KOPT-K1 (cell line): ENCODE data around the gene SAYSD1.
A peak's percentile ranks its signal among the peaks of the same experiment; 100 is the strongest.
"Not testable (repeated sequence)": the region's sequence is repeated elsewhere in the genome, so short reads cannot be mapped to it uniquely, and the experiment has no call there.

Experiments used
- H3K27ac ChIP-seq: fragments of 200-600 bp; sonication (generic); 2 replicates; pipeline ENCODE4 v1.5.1; 2016; ENCODE audit warnings: antibody characterized with exemption, mild to moderate bottlenecking, low read depth, low read length; ENCODE audit not compliant: poor library complexity, severe bottlenecking
- H3K36me3 ChIP-seq: fragments of 200-600 bp; sonication (generic); 2 replicates; pipeline ENCODE4 v1.5.1; 2017; ENCODE audit warnings: antibody characterized with exemption, mild to moderate bottlenecking, low read length, moderate library complexity; ENCODE audit not compliant: insufficient read depth
- H3K9me3 ChIP-seq: fragments of 200-600 bp; sonication (generic); 2 replicates; pipeline ENCODE4 v1.5.1; 2017; ENCODE audit warnings: antibody characterized with exemption, low read length, mild to moderate bottlenecking; ENCODE audit not compliant: insufficient read depth, poor library complexity, severe bottlenecking

The SAYSD1 gene

DNA sequence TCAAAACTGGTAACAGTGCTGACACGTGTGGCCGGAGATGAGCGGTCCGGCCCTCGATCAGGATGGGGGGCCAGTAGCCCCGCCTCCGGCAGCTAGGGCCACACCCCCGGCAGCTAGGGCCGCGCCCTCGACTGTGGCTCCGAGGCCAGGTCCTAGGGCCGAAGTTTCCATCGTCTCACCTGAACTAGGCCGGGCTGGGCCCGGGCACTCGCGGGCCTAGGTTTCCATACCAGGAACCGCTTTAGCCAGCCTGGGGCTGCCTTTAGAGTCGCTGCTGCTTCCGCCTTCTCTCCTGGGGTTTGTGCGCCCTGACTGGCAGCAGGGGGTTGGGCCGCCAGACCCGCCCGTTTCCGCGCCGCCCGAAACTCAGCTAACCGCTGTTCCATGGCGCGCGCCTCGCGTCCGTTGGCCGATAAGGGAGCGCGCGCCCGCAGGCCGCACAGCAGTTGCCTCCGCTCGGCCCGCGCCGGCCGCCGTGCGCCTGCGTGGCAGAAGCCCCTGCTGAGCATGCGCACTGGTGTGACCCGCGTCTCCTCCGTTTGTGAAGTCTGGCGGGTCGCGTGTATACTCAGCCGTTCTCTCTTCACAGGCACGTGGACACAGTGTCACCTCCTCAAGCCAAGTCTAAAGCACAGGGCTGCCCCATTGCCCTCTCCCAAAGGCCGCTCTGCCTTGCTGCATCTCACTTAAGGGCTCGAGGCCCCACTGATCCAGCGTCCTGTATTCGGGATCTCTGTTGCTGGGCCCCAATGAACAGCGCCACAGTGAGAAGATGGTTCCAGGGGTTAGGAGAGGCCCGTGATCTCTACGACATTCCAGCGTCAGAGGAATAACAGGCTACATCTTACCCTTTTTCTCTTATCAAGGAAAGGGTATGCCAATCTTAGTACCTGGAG lies at the start of gene SAYSD1:
SAYSD1 (minus strand) TSS at position 483 of the 896 bp plus-strand sequence; CDS start at position 386, 97 bp downstream.
- Histone ChIP-seq H3K27ac (peak within 1 kb of the TSS; percentile 97), H3K36me3 (peaks cover 6% of the 10 kb centered on the region), H3K9me3 (no peaks in the 10 kb centered on the region)

DNA sequence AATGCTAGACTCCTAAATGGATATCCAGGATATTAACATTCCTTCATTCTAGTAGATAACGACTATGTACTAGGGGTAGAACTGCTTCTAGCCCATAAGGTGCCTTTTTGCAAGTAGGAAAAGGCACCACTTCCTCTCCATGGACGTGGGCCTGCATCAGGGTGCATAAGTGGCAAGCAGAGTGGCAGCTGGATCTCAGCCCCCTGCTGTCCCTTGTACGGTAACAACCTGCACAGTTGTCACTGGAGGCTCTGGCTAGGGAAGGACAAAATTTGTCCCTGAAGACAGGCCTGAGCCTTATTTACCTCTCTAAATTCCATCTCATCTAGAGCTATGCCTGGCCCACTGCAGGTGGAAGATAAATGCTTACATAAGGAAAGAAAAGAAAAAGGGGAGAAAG lies 42.5 kb upstream of the SAYSD1 start:
- Histone ChIP-seq H3K27ac (no peak overlapping the region), H3K36me3 (no peaks in the 10 kb centered on the region), H3K9me3 (no peaks in the 10 kb centered on the region)

DNA sequence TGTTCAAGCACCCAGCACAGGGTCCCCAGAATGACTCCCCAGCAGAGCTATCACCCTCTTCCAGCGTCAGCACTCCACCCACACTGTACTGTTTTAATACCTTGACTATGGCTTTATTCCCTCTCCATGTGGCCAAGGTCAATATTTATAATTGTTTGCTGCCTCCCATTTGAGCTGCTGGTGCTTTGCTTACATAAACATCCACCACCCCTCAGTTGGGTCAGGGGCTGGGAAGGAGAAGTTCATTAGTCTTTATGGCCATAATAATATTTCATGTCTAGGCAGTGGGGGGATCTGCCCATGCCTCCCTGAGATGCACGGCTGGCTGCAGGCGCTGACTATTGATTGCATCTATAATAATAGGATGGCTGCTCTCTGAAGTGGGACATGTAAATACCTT lies 41.8 kb upstream of the SAYSD1 start:
- Histone ChIP-seq H3K9me3 (no peaks in the 10 kb centered on the region), H3K36me3 (no peaks in the 10 kb centered on the region), H3K27ac (no peak overlapping the region)

- Histone ChIP-seq H3K9me3 (no peaks in the 10 kb centered on the region), H3K27ac (no peak overlapping the region), H3K36me3 (no peaks in the 10 kb centered on the region)
These were observed 39.7 kb upstream of the SAYSD1 start for GRCh38 chr6:39154705-39155104.

DNA sequence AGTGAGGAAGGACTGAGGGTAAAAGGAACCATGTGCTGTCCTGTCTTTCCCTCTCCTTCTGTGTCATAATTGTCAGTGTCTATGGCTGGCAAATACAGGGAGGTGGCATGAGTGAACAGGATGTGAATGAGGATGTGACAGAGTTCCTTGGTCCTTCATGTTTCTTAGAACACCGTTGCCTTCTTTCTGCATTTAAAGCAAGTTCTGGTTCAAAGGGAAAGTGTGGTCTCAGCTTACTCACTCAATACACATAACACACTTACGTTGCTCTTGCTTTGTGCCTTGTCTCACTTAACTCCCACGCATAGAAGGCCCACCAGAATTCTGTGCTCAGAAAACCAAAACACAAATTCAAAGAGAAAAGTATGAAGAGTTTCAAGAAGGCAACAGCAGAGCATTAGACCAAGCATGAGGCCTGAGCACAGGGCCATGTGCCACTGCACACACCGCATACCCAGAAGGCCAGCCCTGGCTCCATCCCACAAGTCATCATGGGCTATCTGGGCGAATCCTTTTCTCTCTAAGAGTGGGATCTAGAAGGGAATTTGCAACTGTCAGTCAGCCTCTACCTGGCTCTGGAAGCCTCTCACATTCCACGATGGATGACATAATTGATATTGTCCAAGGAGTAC lies 38.9 kb upstream of the SAYSD1 start:
- Histone ChIP-seq H3K27ac (no peak overlapping the region), H3K36me3 (no peaks in the 10 kb centered on the region), H3K9me3 (no peaks in the 10 kb centered on the region)

DNA sequence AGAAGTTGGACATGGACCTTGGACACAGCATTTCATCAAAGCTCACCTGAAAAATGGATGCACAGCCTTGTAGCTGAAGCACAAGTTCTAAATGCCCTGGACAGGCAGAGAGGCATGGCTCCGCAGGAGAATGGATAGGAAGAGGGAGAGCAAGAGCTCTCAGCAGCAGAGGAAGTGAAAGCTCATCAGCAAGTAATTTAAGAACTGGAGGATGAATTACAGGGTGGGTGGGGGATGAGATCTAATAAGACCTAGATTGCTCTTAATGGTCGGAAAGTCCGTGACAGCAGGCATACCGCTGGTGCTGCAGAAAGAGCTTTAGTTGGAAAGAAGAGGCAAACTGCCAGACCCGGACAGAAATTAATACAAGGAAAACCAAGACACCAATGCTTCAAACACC lies 37.3 kb upstream of the SAYSD1 start:
- Histone ChIP-seq H3K9me3 (no peaks in the 10 kb centered on the region), H3K36me3 (no peaks in the 10 kb centered on the region), H3K27ac (no peak overlapping the region)

- H3K9me3 ChIP-seq: no peaks in the 10 kb centered on the region
- no peaks in the 10 kb centered on the region for H3K36me3 ChIP-seq
- H3K27ac ChIP-seq: no peak overlapping the region
These were observed 36.2 kb upstream of the SAYSD1 start for GRCh38 chr6:39151211-39151610.

- Histone ChIP-seq H3K9me3 (peaks cover 5% of the 10 kb centered on the region), H3K36me3 (no peaks in the 10 kb centered on the region), H3K27ac (no peak overlapping the region)
These were observed 29.6 kb upstream of the SAYSD1 start for GRCh38 chr6:39144481-39145173.

DNA sequence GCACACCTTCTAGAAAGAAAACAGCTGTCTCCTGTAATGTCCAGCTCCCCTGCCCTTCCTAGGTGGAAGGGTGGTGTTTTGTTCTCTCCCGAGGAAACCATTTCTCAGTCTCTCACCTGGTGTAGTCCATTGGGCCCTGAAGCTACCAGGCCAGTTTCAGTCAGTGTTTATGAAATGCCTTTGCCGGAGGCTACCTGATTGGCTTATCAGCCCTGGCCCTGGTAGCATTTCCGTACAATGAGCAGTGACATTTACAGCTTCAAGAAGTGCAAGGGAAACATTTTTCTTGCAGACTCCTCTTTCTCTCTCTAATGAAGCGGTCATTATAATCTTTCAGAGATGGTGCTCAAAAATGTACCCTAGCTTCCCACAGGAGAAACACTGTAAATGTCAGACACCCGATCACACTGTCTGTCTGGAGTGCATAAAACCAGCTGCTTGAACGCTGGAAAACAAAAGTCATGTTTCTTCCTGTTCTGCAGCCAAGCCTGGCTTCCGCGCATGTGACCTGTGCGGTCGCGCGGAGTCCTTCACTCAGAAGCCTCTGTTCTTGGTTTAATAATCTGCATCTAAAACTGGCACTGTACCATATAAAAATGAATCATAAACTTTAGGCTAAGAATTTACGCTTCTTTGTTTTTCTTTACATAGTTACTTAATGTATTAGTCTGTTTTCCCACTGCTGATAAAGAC lies 28.4 kb upstream of the SAYSD1 start:
- Histone ChIP-seq H3K36me3 (no peaks in the 10 kb centered on the region), H3K27ac (no peak overlapping the region), H3K9me3 (peaks cover 5% of the 10 kb centered on the region)

GRCh38 chr6:39140556-39141167 lies 25.7 kb upstream of the SAYSD1 start:
- Histone ChIP-seq H3K9me3 (peaks cover 5% of the 10 kb centered on the region), H3K27ac (no peak overlapping the region), H3K36me3 (no peaks in the 10 kb centered on the region)

- H3K27ac ChIP-seq: no peak overlapping the region
- H3K36me3 ChIP-seq: no peaks in the 10 kb centered on the region
- H3K9me3 ChIP-seq: no peaks in the 10 kb centered on the region
These were observed 22.3 kb upstream of the SAYSD1 start for GRCh38 chr6:39137245-39137644.

- not testable (repeated sequence) for H3K27ac ChIP-seq, H3K36me3 ChIP-seq, H3K9me3 ChIP-seq
These were observed 21.2 kb upstream of the SAYSD1 start for GRCh38 chr6:39136207-39136606.

DNA sequence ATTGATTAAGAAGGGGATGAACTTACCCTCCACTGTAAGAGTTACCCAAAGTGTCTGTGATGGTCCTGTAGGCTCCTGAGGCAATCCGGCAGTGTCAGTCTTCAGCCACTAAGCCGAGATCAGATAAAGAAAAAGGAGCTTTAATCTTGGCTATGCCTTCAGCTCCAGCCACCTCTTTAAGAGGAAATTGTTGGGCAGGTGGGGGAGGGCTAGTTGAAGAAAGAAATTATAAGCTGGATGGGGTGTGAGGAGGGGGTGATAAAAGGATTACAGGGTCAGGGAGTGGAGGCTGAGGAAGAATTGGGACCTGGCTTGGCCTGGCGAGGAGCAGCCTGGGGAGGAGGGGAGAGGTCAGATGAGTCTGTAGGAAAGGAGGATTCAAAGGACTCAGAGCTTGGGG lies 19.8 kb upstream of the SAYSD1 start:
- not testable (repeated sequence) for H3K27ac ChIP-seq, H3K36me3 ChIP-seq, H3K9me3 ChIP-seq

- no peaks in the 10 kb centered on the region for H3K36me3 ChIP-seq
- no peak overlapping the region for H3K27ac ChIP-seq
- H3K9me3 ChIP-seq: no peaks in the 10 kb centered on the region
These were observed 15.7 kb upstream of the SAYSD1 start for GRCh38 chr6:39130691-39131090.
